RWPE2 (cell line): ENCODE data around the gene LAMA3.

Experiments used
- ATAC-seq: fragments of 200-7000 bp; cut with Tn5 transposase; 3 replicates; pipeline ENCODE4 v1.9.1; 2021; ENCODE audit warnings: low read depth
- DNase-seq: peaks from one replicate; pipeline ENCODE4 v3.0.0-alpha.2; 2020; ENCODE audit warnings: low spot score
- H3K27ac ChIP-seq: fragments of 450-650 bp; 2 replicates; pipeline ENCODE4 v1.5.1; 2017; ENCODE audit warnings: mild to moderate bottlenecking; ENCODE audit not compliant: poor library complexity, severe bottlenecking
- H3K27me3 ChIP-seq: fragments of 250-450 bp; sonication (Bioruptor Pico); 2 replicates; pipeline ENCODE4 v1.5.1; 2021; ENCODE audit warnings: mild to moderate bottlenecking, moderate library complexity; ENCODE audit not compliant: insufficient read depth, poor library complexity, severe bottlenecking
- H3K36me3 ChIP-seq: fragments of 250-450 bp; sonication (Bioruptor Pico); 2 replicates; pipeline ENCODE4 v1.5.1; 2020; ENCODE audit warnings: low read depth, mild to moderate bottlenecking, moderate library complexity
- H3K4me1 ChIP-seq: fragments of 250-450 bp; sonication (Bioruptor Pico); 2 replicates; pipeline ENCODE4 v1.5.1; 2021; ENCODE audit warnings: mild to moderate bottlenecking, moderate library complexity; ENCODE audit not compliant: insufficient read depth, poor library complexity, severe bottlenecking
- H3K4me3 ChIP-seq: fragments of 250-450 bp; sonication (Bioruptor Pico); 2 replicates; pipeline ENCODE4 v1.5.1; 2021; ENCODE audit warnings: mild to moderate bottlenecking, moderate library complexity; ENCODE audit not compliant: severe bottlenecking
- H3K9me3 ChIP-seq: fragments of 250-450 bp; sonication (Bioruptor Pico); 2 replicates; pipeline ENCODE4 v1.5.1; 2021; ENCODE audit warnings: mild to moderate bottlenecking, moderate library complexity; ENCODE audit not compliant: severe bottlenecking
- CTCF ChIP-seq: fragments of 450-650 bp; IDR thresholded peaks from one replicate; pipeline ENCODE4 v1.5.1; 2017; ENCODE audit warnings: mild to moderate bottlenecking, moderate library complexity; ENCODE audit not compliant: poor library complexity, severe bottlenecking

The LAMA3 gene

GRCh38 chr18:23800902-23801301 lies 111.6 kb downstream of the LAMA3 start:
- Histone ChIP-seq H3K4me1 (no peaks in the 10 kb centered on the region), H3K27ac (no peak overlapping the region), H3K36me3 (no peaks in the 10 kb centered on the region; the same call in 1 of the 2 replicates), H3K9me3 (no peaks in the 10 kb centered on the region), H3K4me3 (no peak overlapping the region), H3K27me3 (no peaks in the 10 kb centered on the region)
- no peak for TF ChIP-seq CTCF
- DNase-seq, result no peak
- no peak for ATAC-seq

GRCh38 chr18:23802817-23803216 lies 113.6 kb downstream of the LAMA3 start:
- H3K4me1 ChIP-seq, result no peaks in the 10 kb centered on the region
- no peak for DNase-seq
- no peaks in the 10 kb centered on the region for H3K9me3 ChIP-seq
- no peak for TF ChIP-seq CTCF
- H3K36me3 ChIP-seq, result peaks cover 7% of the 10 kb centered on the region
- ATAC-seq, result no peak
- no peaks in the 10 kb centered on the region for H3K27me3 ChIP-seq
- H3K27ac ChIP-seq, result no peak overlapping the region
- no peak overlapping the region for H3K4me3 ChIP-seq

GRCh38 chr18:23803755-23804154 lies 114.5 kb downstream of the LAMA3 start:
- H3K27ac ChIP-seq, result no peak overlapping the region
- DNase-seq, result no peak
- no peak overlapping the region for H3K4me3 ChIP-seq
- H3K36me3 ChIP-seq, result peaks cover 7% of the 10 kb centered on the region
- TF ChIP-seq CTCF, result no peak
- H3K4me1 ChIP-seq, result no peaks in the 10 kb centered on the region
- H3K9me3 ChIP-seq, result no peaks in the 10 kb centered on the region
- no peaks in the 10 kb centered on the region for H3K27me3 ChIP-seq
- ATAC-seq, result no peak

- Histone ChIP-seq H3K27me3 (no peaks in the 10 kb centered on the region), H3K4me3 (no peak overlapping the region), H3K36me3 (peaks cover 7% of the 10 kb centered on the region), H3K27ac (no peak overlapping the region), H3K9me3 (no peaks in the 10 kb centered on the region), H3K4me1 (no peaks in the 10 kb centered on the region)
- ATAC-seq, result no peak
- no peak for TF ChIP-seq CTCF
- no peak for DNase-seq
Observed at GRCh38 chr18:23805898-23806297, 116.6 kb downstream of the LAMA3 start.

- Histone ChIP-seq H3K4me1 (no peaks in the 10 kb centered on the region), H3K9me3 (no peaks in the 10 kb centered on the region), H3K36me3 (peaks cover 20% of the 10 kb centered on the region), H3K4me3 (no peak overlapping the region), H3K27ac (no peak overlapping the region), H3K27me3 (no peaks in the 10 kb centered on the region)
- DNase-seq (no peak), ATAC-seq (no peak)
- no peak for TF ChIP-seq CTCF
Observed at GRCh38 chr18:23809415-23809814, 120.2 kb downstream of the LAMA3 start.
